Measurements from ENCODE around the gene ACTRT3.

ACTRT3 gene

DNA sequence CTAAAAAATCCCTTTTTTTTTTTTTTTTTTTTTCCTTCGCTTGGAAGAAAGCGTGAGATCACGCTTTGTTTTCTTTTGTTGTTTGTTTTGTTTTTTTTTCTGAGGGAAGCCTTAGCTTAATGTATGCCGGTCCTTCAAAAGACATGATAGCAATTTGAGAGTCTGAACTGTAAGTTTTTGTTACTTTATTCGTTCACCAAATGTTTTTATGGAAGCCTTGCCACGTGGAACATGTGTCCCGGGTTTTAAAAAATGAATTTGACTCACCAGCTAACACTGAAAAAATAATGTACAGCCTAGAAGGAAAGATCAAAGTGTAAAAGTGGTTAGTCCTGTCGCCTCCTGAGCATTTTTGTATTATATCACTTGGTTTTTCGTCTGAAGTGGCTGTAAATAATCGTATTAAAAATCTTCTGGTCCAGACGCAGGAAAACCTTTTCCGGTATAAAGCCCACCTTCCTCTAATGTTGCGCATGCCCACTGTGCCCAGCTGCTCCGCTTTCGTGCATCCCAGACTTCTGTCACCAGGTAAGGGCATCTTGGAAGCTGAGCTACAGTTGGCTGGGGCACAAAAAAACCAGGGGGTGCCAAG, 3.0 kb upstream of the ACTRT3 start:
- Histone ChIP-seq H3K4me1 (ENCODE audit: control insufficient read depth, insufficient read depth, low read length, poor library complexity, severe bottlenecking) (peaks cover 12% of the 10 kb centered on the region), H3K9me3 (ENCODE audit: control insufficient read depth, low read length) (no peaks in the 10 kb centered on the region), H3K27ac (ENCODE audit: low read depth, low read length, severe bottlenecking) (peak overlapping the region; percentile 99), H3K4me3 (ENCODE audit: extremely low read depth, insufficient read depth, low read length, poor library complexity, severe bottlenecking) (peak overlapping the region; percentile 93), H3K36me3 (ENCODE audit: control insufficient read depth, insufficient read depth, low read length) (peaks cover 25% of the 10 kb centered on the region)
- WGBS, 2 experiments (ENCODE audit: insufficient coverage in 2 of 2) = 0% methylated on average over 4 to 11 of the region's 15 CpGs

DNA sequence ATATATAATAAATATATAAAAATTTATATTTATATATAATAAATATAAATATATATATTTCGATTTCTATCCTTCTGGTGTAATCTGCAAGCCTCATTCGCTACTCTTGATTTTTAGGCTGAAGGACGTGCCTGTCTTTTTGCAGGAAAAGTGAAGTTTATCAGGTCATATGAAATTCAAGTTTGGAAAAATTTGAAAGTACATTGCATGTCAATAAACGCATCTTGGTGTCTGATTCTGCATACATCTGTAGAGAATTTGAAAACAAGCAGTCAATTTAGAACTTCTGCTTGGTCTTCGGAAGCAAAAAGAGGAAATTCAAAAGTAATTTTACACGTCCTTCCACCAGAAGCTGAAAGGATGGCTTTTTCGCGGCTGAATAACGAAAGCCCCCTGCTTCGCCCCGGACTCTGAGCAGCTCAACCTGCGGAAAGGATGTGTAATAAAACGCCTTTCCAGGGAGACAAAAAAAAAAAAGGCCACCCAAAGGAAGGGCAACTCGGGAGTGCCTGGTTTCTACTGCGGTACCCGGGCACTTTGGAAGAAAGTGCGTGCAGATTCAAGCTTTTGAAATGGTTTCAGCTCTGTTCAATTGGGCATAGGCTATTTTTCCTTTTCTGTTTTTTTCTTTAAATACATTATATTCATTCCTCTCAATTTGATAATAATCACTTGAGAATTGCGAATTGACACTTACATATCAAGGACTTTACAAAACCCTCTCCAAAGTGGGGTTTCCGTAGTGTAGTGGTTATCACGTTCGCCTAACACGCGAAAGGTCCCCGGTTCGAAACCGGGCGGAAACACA, 2.3 kb upstream of the ACTRT3 start:
- WGBS, 2 experiments (ENCODE audit: insufficient coverage in 2 of 2) = 0 to 1% methylated on average over 6 to 17 of the region's 27 CpGs
- H3K4me3 ChIP-seq (ENCODE audit: extremely low read depth, insufficient read depth, low read length, poor library complexity, severe bottlenecking) = peak overlapping the region; percentile 93
- peak overlapping the region; percentile 99 for H3K27ac ChIP-seq (ENCODE audit: low read depth, low read length, severe bottlenecking)
- H3K4me1 ChIP-seq (ENCODE audit: control insufficient read depth, insufficient read depth, low read length, poor library complexity, severe bottlenecking) = peaks cover 12% of the 10 kb centered on the region
- H3K36me3 ChIP-seq (ENCODE audit: control insufficient read depth, insufficient read depth, low read length) = peaks cover 18% of the 10 kb centered on the region
- no peaks in the 10 kb centered on the region for H3K9me3 ChIP-seq (ENCODE audit: control insufficient read depth, low read length)

DNA sequence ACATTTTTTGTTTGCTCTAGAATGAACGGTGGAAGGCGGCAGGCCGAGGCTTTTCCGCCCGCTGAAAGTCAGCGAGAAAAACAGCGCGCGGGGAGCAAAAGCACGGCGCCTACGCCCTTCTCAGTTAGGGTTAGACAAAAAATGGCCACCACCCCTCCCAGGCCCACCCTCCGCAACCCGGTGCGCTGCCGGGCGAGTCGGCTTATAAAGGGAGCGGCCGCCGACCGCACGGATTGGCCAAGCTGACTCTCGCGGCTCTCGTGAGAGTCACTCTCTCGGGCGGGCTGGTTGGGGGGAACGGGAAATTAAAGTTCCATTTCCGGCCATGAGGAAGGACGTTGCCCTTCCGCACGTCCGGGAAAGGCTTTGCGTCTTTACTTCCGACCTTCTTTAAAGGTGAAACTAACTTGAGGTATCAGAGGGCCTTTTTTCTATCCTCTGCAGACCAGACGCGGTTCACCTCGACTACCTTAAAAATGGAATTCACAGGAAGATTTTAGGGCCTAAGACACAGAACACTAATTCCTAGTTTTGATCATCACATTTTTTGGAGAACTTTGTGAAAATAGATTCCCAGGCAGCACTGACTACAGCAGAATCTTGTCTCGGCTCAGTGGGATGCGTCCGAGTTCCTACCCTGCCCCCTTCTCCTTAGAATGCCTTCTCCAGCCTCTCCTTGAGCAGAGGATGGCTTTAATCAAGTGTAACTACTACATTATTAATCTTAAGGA, 4.3 kb downstream of the ACTRT3 start, which contains the start of gene TERC:
TSS of gene TERC (minus strand) at position 179 of the 731 bp plus-strand sequence.
- no peaks in the 10 kb centered on the region for H3K4me1 ChIP-seq (ENCODE audit: control insufficient read depth, insufficient read depth, low read length, poor library complexity, severe bottlenecking)
- no peaks in the 10 kb centered on the region for H3K36me3 ChIP-seq (ENCODE audit: control insufficient read depth, insufficient read depth, low read length)
- H3K9me3 ChIP-seq (ENCODE audit: control insufficient read depth, low read length) = peaks cover 8% of the 10 kb centered on the region
- no peak within 1 kb of the TSS for H3K27ac ChIP-seq (ENCODE audit: low read depth, low read length, severe bottlenecking)
- peak within 1 kb of the TSS; percentile 29 for H3K4me3 ChIP-seq (ENCODE audit: extremely low read depth, insufficient read depth, low read length, poor library complexity, severe bottlenecking)
- WGBS, 2 experiments (ENCODE audit: insufficient coverage in 2 of 2) = 66 to 83% methylated on average over 39 to 40 of the region's 42 CpGs

DNA sequence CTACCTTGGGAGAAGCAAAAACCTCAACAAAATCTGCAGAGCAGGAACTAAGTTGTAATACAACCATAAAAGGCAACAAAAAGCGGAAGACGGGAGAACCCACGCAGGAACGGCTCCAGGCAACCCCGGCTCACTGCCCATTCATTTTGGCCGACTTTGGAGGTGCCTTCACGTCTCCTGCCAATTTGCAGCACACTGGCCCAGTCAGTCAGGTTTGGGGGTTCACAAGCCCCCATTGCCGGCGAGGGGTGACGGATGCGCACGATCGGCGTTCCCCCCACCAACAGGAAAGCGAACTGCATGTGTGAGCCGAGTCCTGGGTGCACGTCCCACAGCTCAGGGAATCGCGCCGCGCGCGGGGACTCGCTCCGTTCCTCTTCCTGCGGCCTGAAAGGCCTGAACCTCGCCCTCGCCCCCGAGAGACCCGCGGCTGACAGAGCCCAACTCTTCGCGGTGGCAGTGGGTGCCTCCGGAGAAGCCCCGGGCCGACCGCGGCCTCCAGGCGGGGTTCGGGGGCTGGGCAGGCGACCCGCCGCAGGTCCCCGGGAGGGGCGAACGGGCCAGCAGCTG, 5.0 kb downstream of the ACTRT3 start:
- Histone ChIP-seq H3K36me3 (ENCODE audit: control insufficient read depth, insufficient read depth, low read length) (no peaks in the 10 kb centered on the region), H3K4me1 (ENCODE audit: control insufficient read depth, insufficient read depth, low read length, poor library complexity, severe bottlenecking) (no peaks in the 10 kb centered on the region), H3K9me3 (ENCODE audit: control insufficient read depth, low read length) (peaks cover 8% of the 10 kb centered on the region), H3K4me3 (ENCODE audit: extremely low read depth, insufficient read depth, low read length, poor library complexity, severe bottlenecking) (peak overlapping the region; percentile 29), H3K27ac (ENCODE audit: low read depth, low read length, severe bottlenecking) (no peak overlapping the region)
- 74 to 86% methylated on average over 21 to 46 of the region's 46 CpGs for WGBS, 2 experiments (ENCODE audit: insufficient coverage in 2 of 2)

DNA sequence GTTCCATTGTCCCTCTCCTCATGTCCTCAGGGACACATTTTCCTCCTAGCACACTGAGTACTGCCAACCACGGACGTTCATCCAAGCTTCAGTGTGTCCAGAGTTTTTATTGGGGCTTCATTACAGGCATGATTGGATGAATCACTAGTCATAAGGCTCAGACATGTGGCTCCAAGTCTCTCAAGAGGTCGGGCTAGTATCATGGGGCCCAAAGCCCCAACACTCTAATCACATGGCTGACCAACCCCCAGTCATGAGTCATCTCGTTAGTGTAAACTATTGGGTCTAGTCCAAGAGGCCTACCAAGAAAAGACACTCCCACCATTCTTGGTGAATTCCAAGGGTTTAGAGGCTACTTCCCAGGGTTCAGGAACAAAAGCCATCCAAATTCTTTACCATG, 8.9 kb downstream of the ACTRT3 start:
- no peaks in the 10 kb centered on the region for H3K36me3 ChIP-seq (ENCODE audit: control insufficient read depth, insufficient read depth, low read length)
- no peaks in the 10 kb centered on the region for H3K4me1 ChIP-seq (ENCODE audit: control insufficient read depth, insufficient read depth, low read length, poor library complexity, severe bottlenecking)
- 80% methylated on average over 1 of the region's 4 CpGs; no CpG with 5 or more reads in 1 of the 2 experiments for WGBS, 2 experiments (ENCODE audit: insufficient coverage in 2 of 2)
- H3K27ac ChIP-seq (ENCODE audit: low read depth, low read length, severe bottlenecking) = no peak overlapping the region
- H3K4me3 ChIP-seq (ENCODE audit: extremely low read depth, insufficient read depth, low read length, poor library complexity, severe bottlenecking) = no peak overlapping the region
- H3K9me3 ChIP-seq (ENCODE audit: control insufficient read depth, low read length) = peaks cover 8% of the 10 kb centered on the region

DNA sequence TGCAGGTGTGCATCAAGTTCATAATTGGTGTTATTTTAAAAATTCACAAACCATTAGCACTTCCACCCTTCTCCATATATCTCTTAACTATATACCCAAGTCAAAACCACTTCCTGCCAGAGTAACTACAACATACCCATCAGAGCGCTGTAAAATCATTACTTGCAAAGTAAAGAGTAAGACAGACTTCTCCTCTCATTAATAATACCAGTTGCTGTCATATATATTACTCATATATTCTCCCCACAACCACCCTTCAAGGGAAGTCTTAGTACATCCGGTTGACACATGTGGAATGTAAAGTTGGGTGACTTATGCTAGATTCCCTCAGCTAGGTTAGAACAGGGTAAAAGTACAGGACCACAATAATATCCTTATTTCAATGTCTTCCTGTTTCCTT, 10.1 kb downstream of the ACTRT3 start:
- Histone ChIP-seq H3K36me3 (ENCODE audit: control insufficient read depth, insufficient read depth, low read length) (no peaks in the 10 kb centered on the region), H3K27ac (ENCODE audit: low read depth, low read length, severe bottlenecking) (no peak overlapping the region), H3K4me3 (ENCODE audit: extremely low read depth, insufficient read depth, low read length, poor library complexity, severe bottlenecking) (no peak overlapping the region), H3K9me3 (ENCODE audit: control insufficient read depth, low read length) (peaks cover 8% of the 10 kb centered on the region), H3K4me1 (ENCODE audit: control insufficient read depth, insufficient read depth, low read length, poor library complexity, severe bottlenecking) (no peaks in the 10 kb centered on the region)
- 100% methylated on average over 1 of the region's 2 CpGs for WGBS, 2 experiments (ENCODE audit: insufficient coverage in 2 of 2)

DNA sequence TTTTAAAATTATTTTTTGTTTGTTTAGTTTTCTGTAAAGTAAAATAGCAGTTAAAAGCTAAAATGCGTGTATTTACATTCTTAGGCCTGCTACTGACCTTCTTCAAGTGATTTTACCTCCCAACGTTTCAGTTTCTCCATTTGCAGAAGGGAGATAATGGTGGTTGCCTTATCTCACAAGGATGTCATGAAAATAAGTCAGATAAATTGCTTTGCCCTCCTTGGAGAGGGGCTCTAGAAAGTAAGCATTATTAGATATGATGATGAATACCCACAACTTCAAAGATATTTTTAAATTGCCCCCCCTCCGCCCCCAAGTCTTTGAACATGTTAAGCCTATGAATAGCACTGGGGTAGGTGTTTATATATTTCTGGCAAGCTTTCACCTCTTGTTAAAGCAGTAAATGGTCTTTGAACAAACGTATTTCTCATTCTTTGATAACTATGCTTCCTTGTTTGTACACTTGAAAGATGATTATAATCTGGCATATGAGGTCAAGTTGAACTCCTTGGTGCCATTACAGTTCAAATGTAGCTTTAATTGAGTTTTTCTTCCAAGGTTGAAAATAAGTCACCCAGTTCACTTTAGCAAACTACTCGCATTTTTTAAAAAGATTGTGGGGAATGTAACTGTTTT, 10.9 kb downstream of the ACTRT3 start:
- Histone ChIP-seq H3K36me3 (ENCODE audit: control insufficient read depth, insufficient read depth, low read length) (no peaks in the 10 kb centered on the region), H3K9me3 (ENCODE audit: control insufficient read depth, low read length) (peaks cover 5% of the 10 kb centered on the region), H3K4me3 (ENCODE audit: extremely low read depth, insufficient read depth, low read length, poor library complexity, severe bottlenecking) (no peak overlapping the region), H3K4me1 (ENCODE audit: control insufficient read depth, insufficient read depth, low read length, poor library complexity, severe bottlenecking) (no peaks in the 10 kb centered on the region), H3K27ac (ENCODE audit: low read depth, low read length, severe bottlenecking) (no peak overlapping the region)
- WGBS, 2 experiments (ENCODE audit: insufficient coverage in 2 of 2) = 80 to 83% methylated on average over 1 to 2 of the region's 5 CpGs

DNA sequence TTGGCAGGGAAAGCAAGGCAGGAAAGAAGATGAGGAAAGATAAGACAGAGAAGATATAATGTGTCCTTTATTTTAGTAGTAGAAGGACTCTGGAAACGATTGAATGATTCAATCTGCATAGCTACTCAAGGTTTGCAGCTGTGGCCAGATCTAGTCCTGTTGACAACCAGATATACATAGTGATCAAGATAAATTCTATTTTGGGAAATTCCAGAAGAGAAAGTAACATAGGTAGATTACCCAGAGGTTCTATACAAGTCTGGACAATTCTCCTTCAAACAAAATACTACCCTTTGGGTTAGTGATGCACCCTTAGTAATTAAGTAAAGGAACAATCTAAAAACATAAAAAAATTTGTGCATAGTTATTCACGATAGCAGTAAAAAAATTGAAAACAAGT, 13.9 kb downstream of the ACTRT3 start:
- WGBS, 2 experiments (ENCODE audit: insufficient coverage in 2 of 2) = 88 to 100% methylated on average over 1 of the region's 2 CpGs
- Histone ChIP-seq H3K4me3 (ENCODE audit: extremely low read depth, insufficient read depth, low read length, poor library complexity, severe bottlenecking) (no peak overlapping the region), H3K27ac (ENCODE audit: low read depth, low read length, severe bottlenecking) (no peak overlapping the region), H3K36me3 (ENCODE audit: control insufficient read depth, insufficient read depth, low read length) (no peaks in the 10 kb centered on the region), H3K4me1 (ENCODE audit: control insufficient read depth, insufficient read depth, low read length, poor library complexity, severe bottlenecking) (no peaks in the 10 kb centered on the region), H3K9me3 (ENCODE audit: control insufficient read depth, low read length) (no peaks in the 10 kb centered on the region)

DNA sequence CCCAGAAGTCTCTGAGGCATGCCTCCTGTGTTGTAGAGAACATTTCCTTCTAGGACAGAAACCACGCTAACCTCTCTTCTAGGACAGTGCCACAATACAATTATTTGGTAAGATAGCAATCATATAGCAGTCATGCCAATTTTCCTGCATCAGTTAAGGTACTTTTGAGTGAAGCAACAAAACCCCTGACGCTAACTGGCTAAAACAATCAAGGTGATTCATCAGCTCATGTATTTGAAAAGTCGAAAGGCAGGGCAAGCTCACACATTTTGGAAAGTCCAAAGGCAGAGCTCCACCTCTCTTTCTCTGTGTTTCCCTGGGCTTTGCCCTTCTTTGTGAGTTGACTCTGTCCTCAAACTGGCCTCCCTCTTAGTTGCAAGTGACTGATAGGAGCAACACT, 14.7 kb downstream of the ACTRT3 start:
- no peaks in the 10 kb centered on the region for H3K36me3 ChIP-seq (ENCODE audit: control insufficient read depth, insufficient read depth, low read length)
- H3K4me1 ChIP-seq (ENCODE audit: control insufficient read depth, insufficient read depth, low read length, poor library complexity, severe bottlenecking) = no peaks in the 10 kb centered on the region
- no peaks in the 10 kb centered on the region for H3K9me3 ChIP-seq (ENCODE audit: control insufficient read depth, low read length)
- 79 to 88% methylated on average over 2 to 3 of the region's 3 CpGs for WGBS, 2 experiments (ENCODE audit: insufficient coverage in 2 of 2)
- H3K27ac ChIP-seq (ENCODE audit: low read depth, low read length, severe bottlenecking) = no peak overlapping the region
- H3K4me3 ChIP-seq (ENCODE audit: extremely low read depth, insufficient read depth, low read length, poor library complexity, severe bottlenecking) = no peak overlapping the region

DNA sequence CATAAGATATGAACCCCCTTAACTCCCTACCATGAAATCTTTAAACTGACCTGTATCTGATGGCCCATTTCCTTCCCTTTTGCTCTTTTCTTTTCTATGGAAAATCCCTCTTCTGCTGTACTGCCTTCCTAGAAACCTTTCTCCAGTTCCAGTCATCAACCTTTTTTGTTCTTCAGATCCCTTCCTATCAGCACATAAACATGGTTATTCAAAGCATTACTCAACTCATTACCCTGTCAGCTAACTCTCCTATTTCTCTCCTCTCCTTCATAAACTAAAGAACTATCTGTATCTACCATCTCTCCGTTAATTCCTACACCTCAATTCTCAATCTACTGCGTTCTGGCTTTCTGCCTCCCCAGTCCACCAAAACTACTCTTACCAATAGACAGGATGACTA, 17.5 kb downstream of the ACTRT3 start:
- Histone ChIP-seq H3K27ac (ENCODE audit: low read depth, low read length, severe bottlenecking) (no peak overlapping the region), H3K4me3 (ENCODE audit: extremely low read depth, insufficient read depth, low read length, poor library complexity, severe bottlenecking) (no peak overlapping the region), H3K4me1 (ENCODE audit: control insufficient read depth, insufficient read depth, low read length, poor library complexity, severe bottlenecking) (no peaks in the 10 kb centered on the region), H3K36me3 (ENCODE audit: control insufficient read depth, insufficient read depth, low read length) (no peaks in the 10 kb centered on the region), H3K9me3 (ENCODE audit: control insufficient read depth, low read length) (no peaks in the 10 kb centered on the region)
- 83 to 100% methylated on average over 1 of the region's 2 CpGs for WGBS, 2 experiments (ENCODE audit: insufficient coverage in 2 of 2)
